ENCODE measurements around the gene HTR6.
A peak's percentile ranks its signal among the peaks of the same experiment; 100 is the strongest.
"Not testable (repeated sequence)": the region's sequence is repeated elsewhere in the genome, so short reads cannot be mapped to it uniquely, and the experiment has no call there.

HTR6 gene

DNA sequence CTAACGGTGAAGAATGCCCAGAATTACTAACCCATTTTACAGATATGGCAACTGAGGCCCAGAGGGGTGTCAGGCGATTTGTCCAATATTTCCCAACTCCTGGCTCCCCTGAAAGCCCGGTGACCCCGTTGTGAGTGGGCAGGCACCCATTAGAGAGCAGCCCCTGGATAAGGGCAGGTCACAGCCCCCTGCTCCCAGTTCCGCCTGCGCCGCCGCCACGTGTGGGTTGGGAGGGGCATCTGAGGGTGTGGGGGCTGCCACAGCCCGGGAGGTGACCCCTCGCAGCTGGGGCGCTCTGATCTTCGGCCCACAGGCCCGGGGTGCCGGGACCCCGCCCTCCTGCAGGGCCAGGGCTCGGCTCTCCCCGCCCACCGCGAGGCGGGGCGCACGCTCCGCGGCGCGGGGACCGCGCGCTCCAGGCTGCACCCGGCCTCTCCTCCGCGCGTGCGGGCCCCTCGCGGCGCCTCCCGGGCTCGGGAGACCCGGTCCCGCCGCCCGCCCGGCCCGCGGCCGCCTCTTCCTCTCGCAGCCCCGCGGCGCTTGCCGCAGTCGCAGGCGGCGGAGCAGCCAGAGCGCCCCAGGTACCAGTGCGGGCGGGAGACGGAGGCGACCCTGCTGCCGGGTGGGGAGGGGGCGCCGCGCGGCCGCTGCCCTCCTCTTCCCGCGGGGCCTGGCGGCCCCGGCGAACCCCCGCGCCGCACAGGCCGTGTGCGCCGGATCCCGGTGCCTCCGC is at the start of gene HTR6:
HTR6 (plus strand) TSS at position 423 of the 733 bp plus-strand sequence. CDS start 879 bp downstream, outside the sequence.
- intact Hi-C loops (cut with DNase I), result no loop called here
- DNase-seq, result peak in 11 of 42 donors; percentile 18 to 68 (median 53)

DNA sequence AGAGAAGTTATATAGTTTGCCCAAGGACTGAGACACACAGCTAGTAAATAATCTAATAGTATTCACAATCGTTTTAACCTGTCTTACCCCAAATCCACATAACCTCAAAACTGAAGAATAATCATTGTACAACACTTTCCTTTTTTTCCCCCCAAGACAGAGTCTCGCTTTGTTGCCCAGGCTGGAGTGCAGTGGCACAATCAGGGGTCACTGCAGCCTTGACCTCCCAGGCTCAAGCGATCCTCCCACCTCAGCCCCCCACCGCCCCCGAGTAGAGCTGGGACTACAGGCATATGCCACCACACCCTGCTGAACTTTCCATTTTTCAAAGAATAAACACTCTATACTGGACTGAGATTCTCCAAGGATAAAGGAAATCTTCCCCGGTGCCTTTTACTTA is 49.2 kb upstream of the HTR6 start:
- intact Hi-C loops (cut with DNase I), result no loop called here
- DNase-seq, result no peak

DNA sequence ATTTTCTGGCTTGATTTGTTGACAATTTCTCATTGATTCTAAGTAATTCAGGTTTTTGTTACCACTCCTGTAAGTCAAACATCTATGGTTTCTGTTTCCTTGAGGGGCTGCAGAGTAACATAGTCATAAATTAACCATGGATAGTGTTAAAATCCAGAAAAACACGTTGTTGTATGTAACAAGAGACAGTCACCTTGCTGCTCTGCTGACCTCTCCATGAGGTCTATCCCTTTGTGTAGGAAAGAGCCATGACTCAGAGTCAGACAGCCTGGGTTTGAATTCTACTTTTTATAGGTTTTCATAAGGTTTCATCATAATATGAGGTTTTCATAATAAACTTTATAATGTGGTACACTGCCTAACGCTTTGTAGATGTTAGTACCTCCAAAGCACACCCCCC is 48.2 kb upstream of the HTR6 start:
- intact Hi-C loops (cut with DNase I), result no loop called here
- DNase-seq, result peak in 1 of 42 donors; percentile 16

DNA sequence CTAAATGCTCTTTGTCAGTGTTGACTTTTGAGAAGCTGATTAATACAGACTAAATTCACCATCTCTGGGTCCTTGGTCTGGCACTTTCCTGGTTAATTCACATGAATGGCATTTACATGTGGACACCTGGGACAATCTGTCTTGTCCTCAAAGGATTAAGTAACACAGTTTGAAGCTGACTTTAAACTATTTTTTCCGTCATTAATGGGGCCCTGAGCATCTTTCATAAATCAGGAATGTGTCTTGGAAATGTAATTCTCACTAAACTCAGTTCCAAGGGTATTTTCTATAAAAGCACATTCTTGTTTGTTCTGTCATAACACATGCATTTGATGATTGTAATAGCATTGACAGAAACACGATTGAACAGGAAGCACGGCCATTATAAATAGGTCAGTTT is 47.3 kb upstream of the HTR6 start:
- intact Hi-C loops (cut with DNase I), result no loop called here
- DNase-seq, result no peak

DNA sequence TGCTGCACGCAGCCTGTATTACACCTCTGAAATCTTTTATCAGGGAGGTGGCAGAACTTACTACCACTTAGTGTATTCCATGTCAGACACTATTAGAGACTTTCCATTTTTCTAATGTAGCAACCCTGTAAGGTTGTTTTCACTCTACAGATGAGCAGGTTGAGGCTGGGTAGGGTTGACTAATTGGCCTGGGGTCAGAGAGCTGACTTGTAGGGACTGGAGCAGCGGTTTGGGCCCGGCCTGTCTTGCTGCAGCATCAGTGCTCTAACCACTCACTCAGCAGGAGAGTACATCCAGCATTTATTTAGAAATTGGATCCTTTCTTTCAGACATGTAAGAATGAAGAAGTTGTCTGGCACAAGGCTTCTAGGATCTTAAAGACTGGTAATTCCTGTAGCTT is 46.2 kb upstream of the HTR6 start:
- DNase-seq, result no peak
- intact Hi-C loops (cut with DNase I), result no loop called here

DNA sequence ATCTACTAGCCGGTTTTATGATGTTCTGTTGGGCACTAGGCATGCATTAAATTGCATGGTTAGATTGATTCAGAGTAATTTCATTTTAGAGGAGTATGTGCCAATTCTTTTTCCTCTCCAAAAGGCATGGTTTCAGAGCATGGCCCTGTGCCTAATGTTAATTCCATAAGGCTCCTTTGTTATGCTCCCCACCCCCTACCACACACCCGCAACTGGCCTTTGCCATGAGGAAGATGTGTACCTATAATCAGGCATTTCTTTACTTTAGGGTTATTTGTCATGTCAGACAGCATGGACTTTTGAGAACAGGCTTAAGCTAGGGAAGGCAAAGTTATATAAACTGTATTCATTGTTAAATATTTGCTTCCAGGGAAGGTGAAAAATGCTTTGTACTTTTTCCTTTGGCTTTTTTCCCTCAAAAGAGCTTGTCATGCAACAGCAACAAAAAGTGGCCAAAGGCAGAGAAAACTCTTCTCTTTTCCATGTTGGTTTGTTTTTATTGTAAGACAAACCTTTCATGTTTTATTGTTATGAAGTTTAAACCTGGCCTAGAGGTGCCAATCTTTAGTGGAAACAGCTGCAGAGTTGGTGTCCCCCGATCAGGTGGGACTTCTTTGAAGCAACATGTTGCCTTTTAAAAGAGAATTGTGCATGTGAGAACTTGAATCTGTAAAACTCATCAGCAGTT is 44.8 kb upstream of the HTR6 start:
- intact Hi-C loops (cut with DNase I), result no loop called here
- DNase-seq, result no peak

DNA sequence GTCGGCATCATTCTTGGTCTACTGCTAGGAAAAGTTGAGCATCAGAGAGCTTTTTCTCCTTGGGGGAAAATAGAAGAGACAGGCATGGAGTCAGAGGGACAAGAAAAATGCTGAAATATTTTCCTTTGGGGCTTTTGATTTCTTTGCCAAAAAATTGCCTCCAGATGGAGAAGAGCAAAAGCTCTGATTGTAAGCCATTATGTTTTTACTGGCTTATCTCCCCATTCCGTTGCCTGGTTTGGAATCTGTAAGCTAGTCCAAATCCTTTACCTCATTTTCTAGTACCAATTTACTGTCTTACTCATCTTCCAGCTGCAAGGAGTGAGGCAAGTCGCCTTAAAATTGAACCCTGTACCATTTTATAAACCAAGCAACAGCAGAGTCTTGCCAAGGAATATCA is 43.9 kb upstream of the HTR6 start:
- intact Hi-C loops (cut with DNase I), result no loop called here
- DNase-seq, result no peak

DNA sequence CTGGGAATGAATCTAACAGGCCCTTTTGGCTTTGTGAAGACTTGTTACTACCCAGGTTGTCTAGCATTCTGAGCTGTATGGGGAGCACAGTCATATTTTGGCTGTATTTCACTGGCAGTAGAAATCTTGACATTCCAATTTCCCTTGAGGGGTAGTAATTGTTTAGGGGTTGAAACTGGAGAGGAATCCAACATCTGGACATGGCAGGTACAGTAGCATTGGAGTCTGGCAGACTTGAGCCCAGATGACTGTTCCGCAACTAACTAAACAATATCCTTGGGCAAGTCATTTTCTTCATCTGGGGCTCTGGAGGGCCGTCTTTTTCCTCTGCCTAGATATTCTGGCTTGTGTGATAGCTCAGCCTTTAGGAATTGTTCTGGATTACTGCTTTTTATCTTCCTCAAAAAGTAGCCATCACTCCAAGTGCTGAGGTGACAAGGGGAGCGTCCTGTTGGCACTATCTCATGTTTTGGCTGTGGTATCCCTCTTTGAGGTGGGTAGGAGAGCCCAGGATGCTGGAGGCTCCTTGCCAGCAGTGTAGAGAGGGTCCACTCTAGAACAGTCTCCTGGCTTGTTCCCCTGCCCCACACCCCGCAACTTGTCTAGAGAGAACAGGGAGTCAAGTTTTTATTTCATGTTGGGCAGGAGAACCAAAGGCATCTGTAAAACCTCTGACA is 43.3 kb upstream of the HTR6 start:
- DNase-seq, result no peak
- intact Hi-C loops (cut with DNase I), result no loop called here

DNA sequence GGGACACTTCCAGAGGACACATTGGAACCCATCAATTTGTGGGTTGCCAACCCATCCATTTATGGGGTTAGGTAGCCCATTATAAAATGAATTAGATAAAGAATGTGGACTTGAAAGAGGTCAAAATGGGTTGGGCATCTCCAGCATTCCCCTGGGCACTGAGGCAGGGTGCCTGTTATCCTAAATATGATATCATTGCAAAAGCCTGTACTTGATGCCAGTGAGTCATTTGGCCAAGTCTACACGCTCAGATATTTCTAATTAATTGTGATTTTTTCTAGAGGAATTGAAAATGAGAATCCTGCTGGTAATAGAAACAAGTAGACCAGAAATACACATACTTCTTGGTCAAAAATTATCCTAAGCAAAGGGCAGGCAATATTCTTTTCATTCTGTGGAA is 42.5 kb upstream of the HTR6 start:
- DNase-seq, result no peak
- intact Hi-C loops (cut with DNase I), result no loop called here

DNA sequence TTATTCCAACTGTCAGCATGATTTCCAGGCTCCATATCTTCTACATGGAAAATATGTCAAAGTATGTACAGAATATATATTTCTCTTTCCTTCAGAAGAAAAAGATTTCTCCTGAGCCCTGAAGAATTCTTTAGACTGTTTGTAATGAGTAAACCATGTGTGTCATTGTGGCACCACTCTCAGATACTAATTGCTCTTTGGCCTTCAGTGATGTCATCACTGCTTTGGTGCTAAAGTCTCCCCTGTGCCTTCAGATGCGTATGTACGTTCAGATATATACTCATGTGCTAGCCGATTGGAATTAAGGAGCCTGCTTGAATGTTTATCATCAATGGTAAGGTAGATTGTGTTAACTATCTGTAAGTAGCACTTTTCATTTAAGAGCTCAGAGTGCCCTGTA is 41.2 kb upstream of the HTR6 start:
- no peak for DNase-seq

DNA sequence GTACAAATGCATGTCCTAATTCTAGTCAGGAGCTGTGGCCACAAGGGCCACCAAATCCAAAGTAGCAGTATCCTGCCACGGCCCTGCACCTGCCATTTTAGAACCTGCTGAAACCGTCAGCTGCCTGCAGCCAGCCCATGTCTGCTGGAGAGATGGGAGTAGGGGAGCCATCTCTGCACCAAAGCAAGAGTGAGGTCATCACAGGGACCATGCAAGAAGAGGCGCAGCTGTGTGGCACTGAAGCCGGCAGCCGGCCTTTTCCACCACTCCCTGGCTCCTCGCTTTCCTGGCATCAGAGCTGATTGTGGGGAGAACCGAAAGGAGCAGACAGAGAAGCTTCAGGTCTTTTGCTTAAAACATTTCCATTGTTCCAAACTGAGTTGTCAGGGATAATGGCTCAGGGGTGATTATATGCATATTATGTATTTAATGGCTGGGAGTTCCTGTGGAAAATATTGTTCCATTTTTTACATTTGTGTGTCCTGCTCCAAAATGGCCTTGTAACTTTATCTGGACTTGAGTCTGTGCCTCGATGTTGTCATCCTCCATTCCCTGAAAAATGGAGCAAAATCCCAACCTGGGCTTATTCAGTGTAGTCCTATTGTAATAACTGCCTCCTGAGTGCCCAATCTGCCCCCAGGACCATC is 39.3 kb upstream of the HTR6 start:
- peak in 1 of 42 donors; percentile 4 for DNase-seq
- intact Hi-C loops (cut with DNase I), result no loop called here

More for the DNA sequence above, 41.2 kb upstream of the HTR6 start:
- intact Hi-C loops (cut with DNase I), result no loop called here

DNA sequence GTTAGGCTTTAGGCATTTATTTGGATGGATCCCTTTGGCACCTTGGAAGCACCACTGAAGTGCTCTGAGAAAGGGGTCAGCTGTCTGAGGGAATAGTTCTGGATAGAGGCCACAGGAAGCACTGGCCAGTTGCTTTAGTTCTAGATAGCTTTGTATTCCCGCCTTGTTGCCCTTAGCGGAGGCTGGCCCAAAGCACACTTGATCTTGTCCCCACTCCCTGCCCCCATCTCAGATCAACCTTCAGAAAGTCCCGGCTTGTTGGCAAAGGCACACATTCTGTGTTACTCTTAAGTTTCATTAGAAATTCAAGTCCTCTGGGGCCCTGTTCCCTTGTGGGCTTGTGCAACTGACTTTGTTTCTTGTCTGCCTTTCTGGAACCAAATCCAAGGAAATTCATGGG is 35.8 kb upstream of the HTR6 start:
- peak in 8 of 42 donors; percentile 25 to 71 (median 46) for DNase-seq
- intact Hi-C loops (cut with DNase I), result no loop called here

DNA sequence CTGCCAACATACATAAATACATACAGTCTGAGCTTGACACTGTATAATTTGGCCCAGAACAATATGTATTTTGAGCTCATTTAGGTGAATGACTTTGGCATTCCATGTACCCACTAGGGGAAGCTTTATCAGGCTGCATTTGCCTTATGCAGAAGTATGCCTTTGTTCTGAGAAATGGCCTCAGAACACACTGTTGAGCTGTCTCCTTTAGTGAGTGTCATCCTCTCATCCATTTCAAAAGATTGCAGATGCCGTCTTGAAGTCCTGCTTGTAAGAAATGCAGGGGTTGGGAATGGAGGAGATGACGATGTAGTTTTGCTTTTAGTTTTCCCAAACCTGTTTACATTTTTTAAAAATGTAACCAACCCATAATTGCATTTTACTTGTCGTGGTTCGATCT is 35.3 kb upstream of the HTR6 start:
- no peak for DNase-seq
- intact Hi-C loops (cut with DNase I), result no loop called here

DNA sequence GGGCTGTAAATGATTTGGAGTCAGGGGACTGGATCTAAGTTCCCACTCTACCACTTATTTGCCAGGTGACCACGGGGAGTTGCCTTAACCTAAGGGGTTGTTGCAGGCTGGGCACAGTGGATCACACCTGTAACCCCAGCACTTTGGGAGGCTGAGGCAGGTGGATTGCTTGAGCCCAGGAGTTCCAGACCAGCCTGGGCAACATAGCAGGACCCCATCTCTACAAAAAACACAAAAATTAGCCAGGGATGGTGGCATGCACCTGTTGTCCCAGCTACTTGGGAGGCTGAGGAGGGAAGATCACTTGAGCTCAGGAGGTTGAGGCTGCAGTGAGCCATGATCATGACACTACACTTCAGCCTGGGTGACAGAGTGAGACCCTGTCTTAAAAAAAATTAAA is 34.5 kb upstream of the HTR6 start:
- intact Hi-C loops (cut with DNase I); DNase-seq: not testable (repeated sequence)

DNA sequence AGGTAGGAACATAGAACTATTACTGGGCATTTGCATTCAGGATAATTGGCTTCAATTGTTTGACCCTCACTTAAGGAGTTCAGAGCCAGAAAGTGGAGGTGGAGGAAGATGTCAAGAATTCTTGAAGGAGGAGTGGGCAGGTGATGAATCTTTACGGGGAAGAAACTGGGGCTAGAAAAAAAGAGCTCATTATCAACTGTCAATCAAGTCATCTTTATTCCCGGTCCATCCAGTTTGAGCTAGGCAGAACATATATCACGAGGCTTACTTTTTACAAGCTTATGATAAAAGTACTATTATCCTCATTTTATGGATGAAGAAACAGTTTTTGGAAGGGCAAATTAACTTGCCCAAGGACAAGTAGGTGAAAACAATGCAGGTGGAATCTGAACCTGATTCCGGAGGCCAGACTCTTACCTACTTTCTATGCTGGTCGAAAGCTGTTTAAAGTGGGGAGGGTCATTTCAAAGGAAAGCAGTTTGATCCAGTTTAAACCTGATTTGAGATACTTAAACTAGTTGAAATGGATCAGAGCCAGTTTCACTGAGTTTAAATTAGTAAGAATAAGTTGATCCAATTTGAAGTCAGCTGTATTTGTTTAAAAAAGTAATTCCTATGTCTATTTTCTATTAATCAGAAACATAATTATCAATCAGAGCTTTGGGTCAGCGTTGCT is 33.8 kb upstream of the HTR6 start:
- peak in 1 of 42 donors; percentile 3 for DNase-seq
- intact Hi-C loops (cut with DNase I), result no loop called here

DNA sequence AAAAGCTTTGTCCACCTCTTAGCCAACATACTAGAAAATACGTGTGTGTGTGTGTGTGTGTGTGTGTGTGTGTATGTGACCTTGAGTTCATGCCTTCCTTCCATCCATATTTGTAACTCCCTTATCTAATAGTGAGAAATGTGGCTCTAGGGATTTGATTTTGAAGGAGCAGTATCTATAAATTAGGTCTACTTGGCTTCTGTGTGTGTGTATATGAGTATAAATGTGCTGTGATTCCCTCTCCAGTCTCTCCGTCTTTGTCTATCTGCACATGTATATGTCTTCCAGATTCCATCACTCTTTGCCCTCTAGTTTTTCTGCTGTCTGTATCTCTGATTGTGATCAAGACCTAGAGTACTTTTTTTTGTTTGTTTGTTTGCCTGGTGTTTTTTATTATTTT is 32.5 kb upstream of the HTR6 start:
- no peak for DNase-seq
- intact Hi-C loops (cut with DNase I), result no loop called here

DNA sequence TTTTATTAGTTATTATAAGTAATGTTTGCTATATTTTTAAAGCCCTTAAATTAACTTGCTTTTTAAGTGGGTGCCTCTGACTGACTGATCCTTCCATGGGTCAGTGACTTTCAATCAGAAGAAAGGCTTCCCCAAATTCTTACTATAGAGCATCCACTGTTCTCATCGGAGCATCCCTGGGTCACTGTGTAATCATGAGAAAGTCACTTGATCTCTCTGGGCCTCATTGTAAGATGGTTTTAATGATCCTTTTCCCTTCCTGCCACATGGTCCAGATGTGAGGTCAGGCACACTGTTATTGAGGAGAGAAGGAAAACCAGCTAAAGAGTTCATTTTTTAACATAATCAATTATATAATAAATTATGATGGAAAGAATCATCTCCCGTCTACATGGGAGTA is 31.6 kb upstream of the HTR6 start:
- intact Hi-C loops (cut with DNase I), result no loop called here
- DNase-seq, result no peak

DNA sequence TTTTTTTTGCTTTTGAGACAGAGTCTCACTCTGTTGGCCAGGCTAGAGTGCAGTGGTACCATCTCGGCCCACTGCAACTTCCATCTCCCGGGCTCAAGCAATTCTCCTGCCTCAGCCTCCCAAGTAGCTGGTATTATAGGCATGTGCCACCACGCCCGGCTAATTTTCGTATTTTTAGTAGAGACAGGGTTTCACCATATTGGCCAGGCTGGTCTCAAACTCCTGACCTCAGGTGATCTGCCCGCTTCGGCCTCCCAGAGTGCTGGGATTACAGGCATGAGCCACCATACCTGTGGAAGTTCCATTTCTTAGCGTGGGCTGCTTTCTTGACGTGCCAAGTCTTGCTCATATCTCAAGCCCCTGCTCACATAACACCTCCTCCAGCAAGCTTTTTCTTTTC is 29.6 kb upstream of the HTR6 start:
- intact Hi-C loops (cut with DNase I); DNase-seq: not testable (repeated sequence)

DNA sequence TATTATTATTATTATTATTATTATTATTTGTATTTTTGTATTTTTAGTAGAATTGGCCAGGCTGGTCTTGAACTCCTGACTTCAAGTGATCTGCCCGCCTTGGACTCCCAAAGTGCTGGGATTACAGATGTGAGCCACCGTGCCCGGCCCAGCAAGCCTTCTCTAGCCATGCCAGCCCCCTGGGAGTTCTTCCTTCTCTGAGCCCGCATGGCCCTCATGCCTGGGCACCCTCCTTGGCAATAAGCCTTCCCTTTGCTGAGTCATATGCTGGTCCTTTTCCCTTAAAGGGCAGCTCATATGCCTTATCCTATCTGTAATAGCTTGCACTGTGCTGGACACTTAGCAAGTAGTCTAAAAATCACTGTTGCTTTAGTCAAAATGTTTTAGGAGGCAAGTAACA is 29.0 kb upstream of the HTR6 start:
- DNase-seq, result no peak
- intact Hi-C loops (cut with DNase I), result no loop called here
